T-helper 17 cell (primary cell): Measurements from ENCODE around the gene PLEKHA7. TPM values are rescaled to one million over a fixed set of nuclear protein-coding genes. Genes with fewer than 3 reads are reported as not detected.

Experiments
- ATAC-seq: fragments of 150-1000 bp; cut with Tn5 transposase; 2 replicates; pipeline ENCODE4 v1.10.0; 2021; ENCODE audit warnings: mild to moderate bottlenecking, moderate library complexity
- DNase-seq, 3 donors: peaks; one replicate each; pipeline versions ENCODE4 v3.0.0 to v3.0.0-alpha.2; 2020 to 2021
- H3K9me3 ChIP-seq: one replicate; pipeline ENCODE4 v1.7.0; 2013; ENCODE audit warnings: low read length, mild to moderate bottlenecking; ENCODE audit not compliant: control insufficient read depth, poor library complexity, severe bottlenecking
- H3K27ac Mint-ChIP-seq: one replicate; pipeline ENCODE4 v1.8.0; 2022; ENCODE audit warnings: mild to moderate bottlenecking, moderate library complexity, mixed read lengths
- H3K27me3 Mint-ChIP-seq: one replicate; pipeline ENCODE4 v1.8.0; 2022; ENCODE audit warnings: mixed read lengths
- H3K36me3 Mint-ChIP-seq: one replicate; pipeline ENCODE4 v1.8.0; 2022; ENCODE audit warnings: low read depth, mixed read lengths
- H3K4me1 Mint-ChIP-seq: one replicate; pipeline ENCODE4 v1.8.0; 2022; ENCODE audit warnings: mild to moderate bottlenecking, mixed read lengths
- H3K4me3 Mint-ChIP-seq: one replicate; pipeline ENCODE4 v1.8.0; 2022; ENCODE audit warnings: mild to moderate bottlenecking, moderate library complexity, mixed read lengths
- total RNA-seq, 4 donors: library from RNA in 2 of 4; stranded (reverse) in 2 of 4; gene quantifications; one replicate each; pipeline ENCODE4 v1.2.3 and lab custom pipeline; 2022 to 2026

Gene PLEKHA7
- total RNA-seq, 2 donors from 2014 or later = 5.3 to 10.9 TPM

DNA sequence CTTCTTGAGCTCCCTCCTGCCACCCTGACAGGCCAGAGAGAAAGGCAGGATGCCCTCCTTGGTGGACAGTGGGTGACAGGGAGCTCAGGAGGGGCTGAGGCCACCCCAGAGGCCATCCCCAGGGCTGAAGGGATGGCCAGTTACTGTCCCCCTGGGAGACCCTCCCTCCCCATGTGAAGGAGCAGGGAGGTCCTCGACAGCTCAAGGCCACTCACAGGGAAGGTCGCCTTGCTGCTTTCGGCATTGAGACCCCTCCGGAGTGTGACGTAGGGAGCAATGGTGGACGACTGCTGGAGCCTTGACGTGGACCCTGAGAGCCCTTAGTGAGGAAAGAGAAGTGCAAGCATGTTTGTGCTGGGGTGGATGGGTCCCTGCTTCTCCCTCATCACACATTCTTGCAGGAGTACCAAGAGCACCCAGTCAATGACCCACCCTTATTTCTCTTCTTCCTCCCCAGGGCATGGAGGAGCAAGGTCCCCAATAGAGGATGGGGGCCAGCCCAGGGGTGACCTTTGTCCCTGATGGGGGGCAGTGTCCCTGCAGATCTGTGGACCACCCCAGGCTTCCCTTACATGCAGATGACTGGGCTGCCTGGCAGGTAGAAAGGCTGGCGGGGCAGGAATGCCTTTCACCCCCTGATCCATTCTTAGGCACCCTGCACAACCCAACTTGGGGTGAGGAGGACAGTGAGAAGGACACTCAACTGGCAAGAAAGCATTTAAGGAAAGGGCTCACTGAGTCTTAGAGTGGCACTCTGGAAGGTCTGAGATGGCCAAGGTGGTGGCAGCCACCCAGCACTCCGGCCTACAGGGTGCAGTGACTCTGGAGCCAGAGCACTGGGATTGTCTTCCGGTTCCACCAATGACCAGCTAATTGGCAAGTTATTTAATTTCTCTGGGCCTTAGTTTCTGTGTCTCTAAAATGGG, 224.4 kb downstream of the PLEKHA7 start:
- H3K9me3 ChIP-seq = no peaks in the 10 kb centered on the region
- Mint-ChIP-seq H3K36me3 (no peaks in the 10 kb centered on the region), H3K27me3 (no peaks in the 10 kb centered on the region), H3K4me3 (no peak overlapping the region), H3K4me1 (peaks cover 23% of the 10 kb centered on the region), H3K27ac (peak overlapping the region; percentile 34)
- ATAC-seq (no peak), DNase-seq (no peak)

- Mint-ChIP-seq H3K4me3 (no peak overlapping the region), H3K27ac (peak overlapping the region; percentile 34), H3K4me1 (peaks cover 20% of the 10 kb centered on the region), H3K36me3 (no peaks in the 10 kb centered on the region), H3K27me3 (no peaks in the 10 kb centered on the region)
- DNase-seq (no peak), ATAC-seq (no peak)
- no peaks in the 10 kb centered on the region for H3K9me3 ChIP-seq
Measured at GRCh38 chr11:16789063-16789420, 225.2 kb downstream of the PLEKHA7 start.

DNA sequence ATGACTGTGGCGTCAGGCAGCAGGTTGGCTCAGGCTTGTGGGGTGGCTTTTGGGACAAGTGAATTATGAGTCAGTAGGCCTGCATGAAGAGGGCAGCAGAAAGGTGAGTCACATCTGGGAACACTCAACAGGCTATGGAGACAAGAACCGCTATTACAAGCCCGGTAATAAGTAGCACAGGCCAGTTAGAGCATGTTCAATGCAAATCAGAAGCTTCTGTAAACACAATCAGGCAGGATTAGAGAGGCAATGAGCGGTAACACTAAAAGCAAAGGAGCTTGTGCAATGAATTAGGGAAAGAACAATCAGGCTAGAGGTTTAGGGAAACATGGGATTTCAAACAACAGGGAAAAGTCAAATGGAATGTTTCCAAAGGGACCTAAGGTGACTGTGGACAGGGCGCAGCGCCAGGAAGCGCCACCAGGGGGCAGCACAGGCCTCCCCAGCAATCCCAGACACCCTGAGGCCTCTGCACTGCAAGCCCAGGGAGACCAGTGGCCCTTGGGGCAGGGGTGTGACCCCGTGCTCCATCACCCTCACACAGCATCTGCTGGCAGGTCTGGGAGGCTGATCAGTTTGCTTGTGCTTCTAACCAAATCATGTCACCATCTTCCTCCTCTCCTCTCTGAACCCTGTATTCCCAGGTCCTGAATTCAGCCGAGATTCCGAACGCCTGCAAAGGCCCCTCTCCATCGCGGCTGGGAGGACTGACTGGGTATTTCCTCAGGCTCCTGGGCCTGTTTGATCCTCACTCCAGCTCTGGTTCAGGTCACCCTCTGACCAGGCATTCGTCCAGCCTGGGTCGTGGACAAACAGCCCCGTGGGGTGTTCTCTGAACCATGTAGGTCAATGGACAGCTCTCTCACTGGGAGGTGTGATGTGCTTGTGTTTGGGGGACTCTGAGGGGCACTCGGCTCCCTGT, 225.8 kb downstream of the PLEKHA7 start:
- Mint-ChIP-seq H3K27ac (no peak overlapping the region), H3K36me3 (no peaks in the 10 kb centered on the region), H3K27me3 (no peaks in the 10 kb centered on the region), H3K4me3 (peak overlapping the region; percentile 21), H3K4me1 (peaks cover 15% of the 10 kb centered on the region)
- no peaks in the 10 kb centered on the region for H3K9me3 ChIP-seq
- ATAC-seq = peak; percentile 80
- DNase-seq = peak; percentile 40 to 55 (median 45)

- no peak for ATAC-seq
- DNase-seq = no peak
- Mint-ChIP-seq H3K4me1 (peaks cover 12% of the 10 kb centered on the region), H3K27me3 (no peaks in the 10 kb centered on the region), H3K36me3 (no peaks in the 10 kb centered on the region), H3K27ac (peak overlapping the region; percentile 14), H3K4me3 (no peak overlapping the region)
- no peaks in the 10 kb centered on the region for H3K9me3 ChIP-seq
Measured at GRCh38 chr11:16787035-16787742, 227.0 kb downstream of the PLEKHA7 start.

DNA sequence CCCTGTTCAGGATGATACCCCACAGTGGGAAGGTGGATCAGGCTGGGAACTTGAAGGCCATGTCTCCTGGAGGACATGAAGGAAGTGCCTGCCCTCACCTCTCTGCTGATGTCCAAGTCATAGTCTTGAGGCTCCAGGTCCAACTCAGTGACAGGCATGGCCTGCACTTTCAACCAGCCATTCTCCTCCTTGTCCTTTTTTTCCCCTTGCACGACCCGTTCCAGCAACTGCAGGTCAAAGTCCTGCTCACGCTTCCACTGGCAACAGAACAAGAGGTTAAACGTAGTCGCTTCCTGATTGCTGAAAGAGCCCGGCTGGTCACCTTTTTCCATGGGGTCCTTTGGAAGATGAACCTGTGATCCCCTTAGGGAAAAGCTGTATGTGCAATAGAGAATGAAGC, 228.1 kb downstream of the PLEKHA7 start:
- no peak for ATAC-seq

GRCh38 chr11:16785520-16786128, 228.6 kb downstream of the PLEKHA7 start:
- no peaks in the 10 kb centered on the region for H3K27me3 Mint-ChIP-seq
- H3K4me3 Mint-ChIP-seq = no peak overlapping the region
- ATAC-seq (peak; percentile 83), DNase-seq (peak in 2 of 3 donors; percentile 14 to 40)
- no peaks in the 10 kb centered on the region for H3K36me3 Mint-ChIP-seq
- peaks cover 5% of the 10 kb centered on the region for H3K4me1 Mint-ChIP-seq
- no peak overlapping the region for H3K27ac Mint-ChIP-seq
- no peaks in the 10 kb centered on the region for H3K9me3 ChIP-seq

More for the DNA sequence above, 228.1 kb downstream of the PLEKHA7 start:
- no peaks in the 10 kb centered on the region for H3K9me3 ChIP-seq
- DNase-seq = no peak
- H3K36me3 Mint-ChIP-seq = no peaks in the 10 kb centered on the region
- H3K4me1 Mint-ChIP-seq = peaks cover 5% of the 10 kb centered on the region
- H3K4me3 Mint-ChIP-seq = no peak overlapping the region
- no peaks in the 10 kb centered on the region for H3K27me3 Mint-ChIP-seq
- H3K27ac Mint-ChIP-seq = no peak overlapping the region

DNA sequence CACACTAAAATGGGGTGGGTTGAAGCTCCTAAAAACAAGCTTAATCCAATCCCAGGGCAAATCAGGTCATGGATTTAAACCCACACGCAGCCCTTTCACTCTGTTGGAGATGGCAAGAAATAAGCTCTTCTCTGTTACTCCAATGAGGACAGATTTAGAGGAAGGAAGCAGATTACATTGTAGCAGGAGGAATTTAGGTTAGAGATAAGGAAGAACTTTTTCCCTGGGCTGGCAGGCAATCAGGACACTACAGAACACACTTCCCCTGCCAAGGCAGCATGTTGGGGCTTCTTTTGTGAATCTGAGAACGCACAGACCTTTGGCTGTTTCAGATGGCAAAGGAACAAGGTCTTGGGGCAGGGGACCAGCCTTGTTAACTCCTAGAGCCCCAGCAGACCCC, 229.5 kb downstream of the PLEKHA7 start:
- no peaks in the 10 kb centered on the region for H3K9me3 ChIP-seq
- no peak overlapping the region for H3K4me3 Mint-ChIP-seq
- H3K27ac Mint-ChIP-seq = no peak overlapping the region
- DNase-seq (no peak), ATAC-seq (no peak)
- peaks cover 4% of the 10 kb centered on the region for H3K4me1 Mint-ChIP-seq
- no peaks in the 10 kb centered on the region for H3K36me3 Mint-ChIP-seq
- no peaks in the 10 kb centered on the region for H3K27me3 Mint-ChIP-seq

DNA sequence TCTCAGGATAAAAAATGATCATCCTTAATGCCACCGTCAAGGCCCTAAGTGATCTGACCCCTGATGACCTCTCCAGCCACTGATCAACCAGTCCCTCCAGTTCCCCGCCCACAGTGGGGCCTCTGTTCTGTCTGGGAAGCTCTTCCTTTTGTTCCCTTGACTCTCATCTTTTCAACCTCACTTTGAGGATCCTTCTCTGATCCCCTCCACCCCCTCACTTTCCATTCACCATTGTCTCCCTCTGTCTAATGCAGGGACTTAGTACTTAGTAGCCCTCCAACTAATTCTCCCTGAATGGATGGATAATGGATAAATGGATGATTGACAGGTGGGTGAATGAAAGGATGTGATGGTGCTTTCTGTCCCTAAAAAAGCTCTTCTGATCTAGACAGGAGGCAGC, 230.1 kb downstream of the PLEKHA7 start:
- no peak overlapping the region for H3K4me3 Mint-ChIP-seq
- H3K9me3 ChIP-seq = no peaks in the 10 kb centered on the region
- peaks cover 4% of the 10 kb centered on the region for H3K4me1 Mint-ChIP-seq
- no peak for DNase-seq
- no peak for ATAC-seq
- no peaks in the 10 kb centered on the region for H3K36me3 Mint-ChIP-seq
- no peaks in the 10 kb centered on the region for H3K27me3 Mint-ChIP-seq
- no peak overlapping the region for H3K27ac Mint-ChIP-seq

DNA sequence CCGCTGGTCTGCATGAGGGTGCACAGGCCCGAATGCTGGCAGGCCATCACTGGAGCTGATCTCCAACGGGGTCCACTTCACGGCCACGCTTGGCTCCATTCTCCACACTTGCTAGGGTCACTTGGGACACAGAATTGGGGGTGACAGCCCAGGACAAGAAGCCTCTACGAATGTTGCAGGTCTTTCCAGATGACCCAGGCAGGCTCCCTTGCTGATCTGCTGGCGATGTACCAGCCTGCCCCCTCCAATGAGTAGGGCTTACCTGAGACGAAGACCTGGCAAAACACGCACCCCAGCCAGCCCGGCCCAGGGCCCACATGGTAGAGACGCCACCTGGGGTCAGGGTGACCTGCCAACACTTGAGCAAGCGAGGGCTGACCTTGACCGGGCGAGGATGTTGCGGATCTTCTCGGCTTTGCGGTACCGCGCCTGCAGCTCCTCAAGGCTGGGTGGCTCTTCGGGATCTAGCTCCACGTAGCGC, 230.9 kb downstream of the PLEKHA7 start:
- H3K9me3 ChIP-seq = no peaks in the 10 kb centered on the region
- ATAC-seq (no peak), DNase-seq (no peak)
- H3K36me3 Mint-ChIP-seq = peaks cover 2% of the 10 kb centered on the region
- peaks cover 2% of the 10 kb centered on the region for H3K4me1 Mint-ChIP-seq
- H3K27ac Mint-ChIP-seq = no peak overlapping the region
- H3K4me3 Mint-ChIP-seq = no peak overlapping the region
- H3K27me3 Mint-ChIP-seq = no peaks in the 10 kb centered on the region

DNA sequence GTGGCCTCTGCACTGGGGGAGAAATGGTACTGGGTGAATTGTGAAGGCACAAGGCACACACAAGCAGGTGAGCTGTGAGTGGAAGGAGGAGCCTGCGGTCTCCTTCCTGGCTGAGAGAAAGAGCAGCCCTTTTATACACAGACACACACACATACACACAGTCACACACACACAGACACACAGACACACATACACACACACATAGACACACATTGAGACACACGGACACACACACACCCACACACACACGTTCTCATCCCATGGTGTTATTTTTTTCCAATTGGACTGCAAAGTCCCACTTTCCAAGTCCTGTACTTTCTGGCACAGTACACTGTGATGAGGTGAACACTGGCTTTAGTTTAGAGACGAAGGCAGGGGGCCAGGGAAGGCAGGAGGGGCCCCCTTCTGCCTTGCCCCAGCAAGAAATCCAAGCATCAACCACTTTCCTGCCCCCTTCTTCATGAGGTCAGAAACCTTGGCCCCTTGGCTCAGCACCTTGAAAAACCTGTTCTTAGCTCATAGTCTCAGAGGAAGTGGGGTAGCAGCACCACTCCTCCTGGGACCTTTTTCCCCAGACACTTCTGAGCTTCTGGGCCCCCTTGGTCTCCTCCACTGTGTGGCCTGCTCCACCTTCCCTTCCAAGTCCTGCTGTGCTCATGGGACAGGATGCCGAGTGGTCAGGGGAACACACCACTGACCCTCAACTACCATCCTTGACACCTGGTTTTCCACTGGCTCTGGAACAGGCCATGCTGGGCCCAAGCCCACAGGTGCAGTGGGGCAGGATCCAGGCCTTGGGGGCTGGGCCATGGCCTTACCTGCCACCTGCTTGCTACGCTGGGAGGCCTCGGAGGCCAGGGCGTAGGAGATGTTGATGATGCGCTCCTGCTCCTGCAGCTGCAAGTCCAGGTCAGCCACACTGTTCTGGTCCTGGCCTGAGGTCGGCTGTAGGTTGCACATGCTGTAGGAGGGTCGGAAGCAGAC, 232.0 kb downstream of the PLEKHA7 start:
- Mint-ChIP-seq H3K27me3 (no peaks in the 10 kb centered on the region), H3K36me3 (peaks cover 2% of the 10 kb centered on the region), H3K4me1 (peaks cover 2% of the 10 kb centered on the region), H3K4me3 (no peak overlapping the region), H3K27ac (no peak overlapping the region)
- no peak for DNase-seq
- ATAC-seq = no peak
- H3K9me3 ChIP-seq = no peaks in the 10 kb centered on the region

GRCh38 chr11:16780698-16781550, 233.3 kb downstream of the PLEKHA7 start:
- H3K4me1 Mint-ChIP-seq = peaks cover 2% of the 10 kb centered on the region
- H3K9me3 ChIP-seq = no peaks in the 10 kb centered on the region
- DNase-seq = no peak
- no peak overlapping the region for H3K27ac Mint-ChIP-seq
- H3K36me3 Mint-ChIP-seq = peaks cover 2% of the 10 kb centered on the region
- ATAC-seq = no peak
- H3K4me3 Mint-ChIP-seq = no peak overlapping the region
- H3K27me3 Mint-ChIP-seq = no peaks in the 10 kb centered on the region
